NCI-H187 (cell line): ENCODE data around the gene SUN2.

Experiments
- DNase-seq, 2 experiments: peaks; one replicate each; lab custom pipeline; 2025; lab: John Stamatoyannopoulos, UW

SUN2 gene

GRCh38 chr22:38777087-38777671 lies 21.4 kb upstream of the SUN2 start:
- no peak for DNase-seq

GRCh38 chr22:38776086-38776485 lies 20.3 kb upstream of the SUN2 start:
- no peak for DNase-seq

- no peak for DNase-seq
Observed at GRCh38 chr22:38775656-38776055, 19.9 kb upstream of the SUN2 start.

GRCh38 chr22:38774496-38775166 lies 18.8 kb upstream of the SUN2 start:
- DNase-seq = no peak

- DNase-seq = no peak
Observed at GRCh38 chr22:38773363-38773946, 17.7 kb upstream of the SUN2 start.

- no peak for DNase-seq
Observed at GRCh38 chr22:38772623-38772873, 16.8 kb upstream of the SUN2 start.

GRCh38 chr22:38770257-38770949 lies 14.6 kb upstream of the SUN2 start:
- no peak for DNase-seq

GRCh38 chr22:38768036-38768435 lies 12.2 kb upstream of the SUN2 start:
- no peak for DNase-seq

GRCh38 chr22:38767313-38767712 lies 11.5 kb upstream of the SUN2 start:
- no peak for DNase-seq

- DNase-seq = no peak
Observed at GRCh38 chr22:38766076-38766777, 10.4 kb upstream of the SUN2 start.

GRCh38 chr22:38762551-38762983 lies 6.8 kb upstream of the SUN2 start:
- no peak for DNase-seq

GRCh38 chr22:38761202-38762162 lies 5.7 kb upstream of the SUN2 start:
- no peak for DNase-seq

GRCh38 chr22:38760477-38761201 lies 4.8 kb upstream of the SUN2 start:
- DNase-seq = no peak

- DNase-seq = no peak
Observed at GRCh38 chr22:38759005-38759404, 3.2 kb upstream of the SUN2 start.

GRCh38 chr22:38758276-38758945 lies 2.6 kb upstream of the SUN2 start:
- no peak for DNase-seq

- no peak for DNase-seq
Observed at GRCh38 chr22:38757464-38757757, 1.6 kb upstream of the SUN2 start.

GRCh38 chr22:38756711-38757463 lies 1.1 kb upstream of the SUN2 start:
- DNase-seq = no peak

- no peak for DNase-seq
Observed at GRCh38 chr22:38755155-38755910, 465 bp downstream of the SUN2 start.

- no peak for DNase-seq
Observed at GRCh38 chr22:38754751-38755154, 1.0 kb downstream of the SUN2 start.
